HEK293 (cell line): Measurements from ENCODE around the gene NPAS2.

Source experiments
- BCL11B ChIP-seq: fragments of 450-650 bp; formaldehyde crosslinking; IDR thresholded peaks from 2 replicates; pipeline ENCODE4 v1.5.1; 2016; ENCODE audit warnings: low read depth, missing biosample characterization, missing genetic modification characterization
- ELK4 ChIP-seq: IDR thresholded peaks from 2 replicates; pipeline ENCODE4 v1.6.1; 2011; ENCODE audit warnings: mild to moderate bottlenecking, low read depth, low read length, borderline replicate concordance
- GFI1B ChIP-seq: fragments of 450-650 bp; formaldehyde crosslinking; IDR thresholded peaks from 2 replicates; pipeline ENCODE4 v1.5.1; 2016; ENCODE audit warnings: missing biosample characterization, missing genetic modification characterization
- GLIS1 ChIP-seq: fragments of 450-650 bp; formaldehyde crosslinking; IDR thresholded peaks from 2 replicates; pipeline ENCODE4 v1.5.1; 2016; ENCODE audit warnings: missing biosample characterization, missing genetic modification characterization
- KLF10 ChIP-seq: fragments of 450-650 bp; IDR thresholded peaks from 2 replicates; pipeline ENCODE4 v1.5.1; 2018; ENCODE audit warnings: missing biosample characterization, mild to moderate bottlenecking, missing genetic modification characterization
- KLF17 ChIP-seq: fragments of 450-650 bp; formaldehyde crosslinking; IDR thresholded peaks from 2 replicates; pipeline ENCODE4 v1.5.1; 2016; ENCODE audit warnings: missing biosample characterization, missing genetic modification characterization
- OSR2 ChIP-seq: fragments of 450-650 bp; formaldehyde crosslinking; IDR thresholded peaks from 2 replicates; pipeline ENCODE4 v1.5.1; 2016; ENCODE audit warnings: missing biosample characterization, missing genetic modification characterization
- OVOL3 ChIP-seq: fragments of 450-650 bp; formaldehyde crosslinking; IDR thresholded peaks from 2 replicates; pipeline ENCODE4 v1.5.1; 2016; ENCODE audit warnings: missing biosample characterization, missing genetic modification characterization
- REPIN1 ChIP-seq: fragments of 450-650 bp; formaldehyde crosslinking; IDR thresholded peaks from 2 replicates; pipeline ENCODE4 v1.5.1; 2017; ENCODE audit warnings: missing biosample characterization, missing genetic modification characterization, low read depth
- SP2 ChIP-seq: fragments of 450-650 bp; formaldehyde crosslinking; IDR thresholded peaks from 2 replicates; pipeline ENCODE4 v1.5.1; 2016; ENCODE audit warnings: missing biosample characterization, missing genetic modification characterization
- SP7 ChIP-seq: fragments of 450-650 bp; formaldehyde crosslinking; IDR thresholded peaks from 2 replicates; pipeline ENCODE4 v1.5.1; 2016; ENCODE audit warnings: missing biosample characterization, missing genetic modification characterization
- TCF7L2 ChIP-seq: IDR thresholded peaks from 2 replicates; pipeline ENCODE4 v1.6.1; 2011; ENCODE audit warnings: low read depth, mild to moderate bottlenecking, inconsistent platforms, low read length, moderate library complexity, borderline replicate concordance
- YY2 ChIP-seq: fragments of 450-650 bp; formaldehyde crosslinking; IDR thresholded peaks from 2 replicates; pipeline ENCODE4 v1.5.1; 2016; ENCODE audit warnings: missing biosample characterization, missing genetic modification characterization
- ZBTB48 ChIP-seq: fragments of 450-650 bp; formaldehyde crosslinking; IDR thresholded peaks from 2 replicates; pipeline ENCODE4 v1.5.1; 2016; ENCODE audit warnings: missing biosample characterization, missing genetic modification characterization
- ZNF10 ChIP-seq: fragments of 450-650 bp; formaldehyde crosslinking; IDR thresholded peaks from 2 replicates; pipeline ENCODE4 v1.5.1; 2017; ENCODE audit warnings: missing biosample characterization, missing genetic modification characterization
- ZNF114 ChIP-seq: fragments of 450-650 bp; formaldehyde crosslinking; IDR thresholded peaks from 2 replicates; pipeline ENCODE4 v1.5.0; 2017; ENCODE audit warnings: missing biosample characterization, missing genetic modification characterization
- ZNF132 ChIP-seq: fragments of 450-650 bp; formaldehyde crosslinking; IDR thresholded peaks from 2 replicates; pipeline ENCODE4 v1.5.1; 2017; ENCODE audit warnings: missing biosample characterization, missing genetic modification characterization, borderline replicate concordance
- ZNF184 ChIP-seq: fragments of 450-650 bp; IDR thresholded peaks from 2 replicates; pipeline ENCODE4 v1.5.1; 2018; ENCODE audit warnings: missing biosample characterization, mild to moderate bottlenecking, missing genetic modification characterization
- ZNF214 ChIP-seq: fragments of 450-650 bp; formaldehyde crosslinking; IDR thresholded peaks from 2 replicates; pipeline ENCODE4 v1.5.1; 2017; ENCODE audit warnings: missing biosample characterization, mild to moderate bottlenecking, missing genetic modification characterization, borderline replicate concordance
- ZNF23 ChIP-seq: fragments of 450-650 bp; formaldehyde crosslinking; IDR thresholded peaks from 2 replicates; pipeline ENCODE4 v1.5.1; 2016; ENCODE audit warnings: missing biosample characterization, missing genetic modification characterization, borderline replicate concordance
- ZNF274 ChIP-seq, 2 experiments: fragments of 200-500 bp in 1 of 2; fragments of 450-650 bp in 1 of 2; sonication (Bioruptor generic) in 1 of 2; formaldehyde crosslinking in 1 of 2; IDR thresholded peaks; 2 replicates each; pipeline versions ENCODE4 v1.5.1 to v1.6.1; 2014 to 2016; ENCODE audit warnings: borderline replicate concordance in 1 of 2, inconsistent platforms in 1 of 2, low read length in 1 of 2, missing biosample characterization in 1 of 2, missing genetic modification characterization in 1 of 2
- ZNF324 ChIP-seq: fragments of 450-650 bp; formaldehyde crosslinking; IDR thresholded peaks from 2 replicates; pipeline ENCODE4 v1.5.1; 2016; ENCODE audit warnings: missing biosample characterization, missing genetic modification characterization
- ZNF366 ChIP-seq: fragments of 450-650 bp; formaldehyde crosslinking; conservative IDR thresholded peaks from 2 replicates; pipeline ENCODE4 v1.5.1; 2016; ENCODE audit warnings: missing biosample characterization, missing genetic modification characterization
- ZNF394 ChIP-seq: fragments of 450-650 bp; formaldehyde crosslinking; IDR thresholded peaks from 2 replicates; pipeline ENCODE4 v1.5.1; 2016; ENCODE audit warnings: missing biosample characterization, missing genetic modification characterization, mild to moderate bottlenecking, moderate library complexity, borderline replicate concordance
- ZNF510 ChIP-seq: fragments of 450-650 bp; formaldehyde crosslinking; IDR thresholded peaks from 2 replicates; pipeline ENCODE4 v1.5.1; 2018; ENCODE audit warnings: mild to moderate bottlenecking, missing genetic modification characterization, missing biosample characterization; ENCODE audit not compliant: insufficient replicate concordance
- ZNF514 ChIP-seq: fragments of 450-650 bp; formaldehyde crosslinking; IDR thresholded peaks from 2 replicates; pipeline ENCODE4 v1.5.1; 2016; ENCODE audit warnings: missing biosample characterization, missing genetic modification characterization
- ZNF544 ChIP-seq: fragments of 450-650 bp; formaldehyde crosslinking; IDR thresholded peaks from 2 replicates; pipeline ENCODE4 v1.5.0; 2017; ENCODE audit warnings: missing biosample characterization, missing genetic modification characterization
- ZNF549 ChIP-seq: fragments of 450-650 bp; IDR thresholded peaks from 2 replicates; pipeline ENCODE4 v1.5.1; 2018; ENCODE audit warnings: missing biosample characterization, missing genetic modification characterization, mild to moderate bottlenecking, inconsistent platforms, moderate library complexity
- ZNF561 ChIP-seq: fragments of 450-650 bp; IDR thresholded peaks from 2 replicates; pipeline ENCODE4 v1.5.1; 2018; ENCODE audit warnings: missing biosample characterization, missing genetic modification characterization, borderline replicate concordance
- ZNF580 ChIP-seq: fragments of 450-650 bp; formaldehyde crosslinking; IDR thresholded peaks from 2 replicates; pipeline ENCODE4 v1.5.1; 2016; ENCODE audit warnings: missing biosample characterization, missing genetic modification characterization
- ZNF585B ChIP-seq: fragments of 450-650 bp; formaldehyde crosslinking; IDR thresholded peaks from 2 replicates; pipeline ENCODE4 v1.5.1; 2016; ENCODE audit warnings: missing biosample characterization, missing genetic modification characterization
- ZNF664 ChIP-seq: fragments of 450-650 bp; formaldehyde crosslinking; IDR thresholded peaks from 2 replicates; pipeline ENCODE4 v1.5.1; 2016; ENCODE audit warnings: missing biosample characterization, missing genetic modification characterization
- ZNF692 ChIP-seq: fragments of 450-650 bp; formaldehyde crosslinking; IDR thresholded peaks from 2 replicates; pipeline ENCODE4 v1.5.1; 2016; ENCODE audit warnings: missing biosample characterization, missing genetic modification characterization
- ZNF747 ChIP-seq: fragments of 450-650 bp; formaldehyde crosslinking; IDR thresholded peaks from 2 replicates; pipeline ENCODE4 v1.5.1; 2016; ENCODE audit warnings: missing biosample characterization, missing genetic modification characterization
- ZNF830 ChIP-seq: fragments of 450-650 bp; IDR thresholded peaks from 2 replicates; pipeline ENCODE4 v1.5.0; 2018; ENCODE audit warnings: missing biosample characterization, missing genetic modification characterization, low read depth, mild to moderate bottlenecking, moderate library complexity
- ZSCAN16 ChIP-seq: fragments of 450-650 bp; formaldehyde crosslinking; IDR thresholded peaks from 2 replicates; pipeline ENCODE4 v1.5.1; 2016; ENCODE audit warnings: missing biosample characterization, missing genetic modification characterization
- TF ChIP-seq, protein P1 (sequence below): fragments of 450-650 bp; formaldehyde crosslinking; IDR thresholded peaks from 2 replicates; pipeline ENCODE4 v1.5.1; 2016; ENCODE audit warnings: missing biosample characterization, missing genetic modification characterization

NPAS2 gene

GRCh38 chr2:100902817-100903405, 83.0 kb downstream of the NPAS2 start (continued):
- TF ChIP-seq ZNF184 (tag by site-specific recombination) (0 out of 2 replicates have a peak, but pooled peaks have one; percentile 36), GFI1B (peak; percentile 98), YY2 (tag by site-specific recombination) (no peak), ZNF549 (tag by site-specific recombination) (no peak), ZNF585B (tag by site-specific recombination) (no peak), ZNF324 (tag by site-specific recombination) (0 out of 2 replicates have a peak, but pooled peaks have one; percentile 32), ZNF561 (tag by site-specific recombination) (no peak), ZNF510 (no peak), ZNF747 (tag by site-specific recombination) (no peak), ZNF544 (tag by site-specific recombination) (no peak), GLIS1 (tag by site-specific recombination) (peak; percentile 73), ZNF664 (tag by site-specific recombination) (no peak), ZNF366 (peak; percentile 63), SP2 (peak; percentile 16), ZNF23 (no peak), ZNF692 (tag by site-specific recombination) (0 out of 2 replicates have a peak, but pooled peaks have one; percentile 23), ELK4 (no peak), ZNF274 (IDR thresholded peaks at IDR 0.05; ENCODE audit: low read length) (no peak), ZNF274 (tag by site-specific recombination; IDR thresholded peaks at IDR 0.05; ENCODE audit: borderline replicate concordance) (no peak), ZNF580 (tag by site-specific recombination) (no peak), BCL11B (tag by site-specific recombination) (no peak), ZSCAN16 (no peak), SP7 (tag by site-specific recombination) (peak; percentile 79), ZNF114 (tag by site-specific recombination) (no peak), OVOL3 (tag by site-specific recombination) (no peak), ZNF132 (tag by site-specific recombination) (no peak), ZBTB48 (tag by site-specific recombination) (no peak), TCF7L2 (no peak), REPIN1 (no peak), ZNF830 (no peak), ZNF10 (tag by site-specific recombination) (no peak), KLF10 (no peak), ZNF514 (tag by site-specific recombination) (no peak), ZNF214 (tag by site-specific recombination) (no peak), KLF17 (tag by site-specific recombination) (peak; percentile 84), OSR2 (tag by site-specific recombination) (peak; percentile 78), ZNF394 (tag by site-specific recombination) (no peak; the same call in 1 of the 2 replicates)
- TF ChIP-seq, protein P1, sequence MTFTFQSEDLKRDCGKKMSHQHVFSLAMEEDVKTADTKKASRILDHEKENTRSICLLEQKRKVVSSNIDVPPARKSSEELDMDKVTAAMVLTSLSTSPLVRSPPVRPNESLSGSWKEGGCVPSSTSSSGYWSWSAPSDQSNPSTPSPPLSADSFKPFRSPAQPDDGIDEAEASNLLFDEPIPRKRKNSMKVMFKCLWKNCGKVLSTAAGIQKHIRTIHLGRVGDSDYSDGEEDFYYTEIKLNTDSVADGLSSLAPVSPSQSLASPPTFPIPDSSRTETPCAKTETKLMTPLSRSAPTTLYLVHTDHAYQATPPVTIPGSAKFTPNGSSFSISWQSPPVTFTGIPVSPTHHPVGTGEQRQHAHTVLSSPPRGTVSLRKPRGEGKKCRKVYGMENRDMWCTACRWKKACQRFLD, result no peak
